ENCODE measurements around the gene PARP14. TPM values are rescaled to one million over a fixed set of nuclear protein-coding genes. Genes with fewer than 3 reads are reported as not detected.

The PARP14 gene
- total RNA-seq, 1 experiment from 2014 or later: 17.4 TPM

- H3K79me1 ChIP-seq (ENCODE audit: insufficient read depth, low read depth, low read length, poor library complexity, severe bottlenecking): no peaks in the 10 kb centered on the region
- H2BK12ac ChIP-seq (ENCODE audit: insufficient read length, low read depth, low read length): no peak overlapping the region
- no peak overlapping the region for H3T11ph ChIP-seq (ENCODE audit: low read length)
- no peaks in the 10 kb centered on the region for H3K9me3 ChIP-seq (ENCODE audit: control insufficient read depth, low read depth, low read length)
- no peaks in the 10 kb centered on the region for H4K20me1 ChIP-seq (ENCODE audit: control insufficient read depth, insufficient read depth, insufficient read length)
- Mint-ChIP-seq H3K36me3 (ENCODE audit: insufficient read depth in 1 of 3, low read depth in 3 of 3) (peaks cover 17 to 35% (median 30%) of the 10 kb centered on the region in 3 experiments), H3K27me3 (ENCODE audit: low read depth) (no peaks in the 10 kb centered on the region; the same call in 1 of the 2 replicates), H3K4me3 (no peak overlapping the region), H3K9me3 (peaks cover 32 to 39% of the 10 kb centered on the region in 2 experiments), H3K27ac (no peak overlapping the region), H3K4me1 (peaks cover 8 to 9% of the 10 kb centered on the region in 2 experiments)
- H2BK5ac ChIP-seq (ENCODE audit: insufficient read length, low read length): no peak overlapping the region
- no peaks in the 10 kb centered on the region for H3K27me3 ChIP-seq (ENCODE audit: insufficient read depth, low read length)
- no peak overlapping the region for H4K8ac ChIP-seq (replicated peaks; ENCODE audit: insufficient read length, low read depth, low read length)
- H3K18ac ChIP-seq (ENCODE audit: insufficient read length, low read depth, low read length): no peak overlapping the region
- no peak overlapping the region for H3K14ac ChIP-seq (ENCODE audit: insufficient read depth, low read length)
- H4K5ac ChIP-seq (ENCODE audit: insufficient read length, low read depth, low read length): no peak overlapping the region
- no peak overlapping the region for H4K91ac ChIP-seq (ENCODE audit: insufficient read length, low read depth, low read length)
- H2BK20ac ChIP-seq (ENCODE audit: low read depth, low read length, poor library complexity, severe bottlenecking): no peak overlapping the region
- no peak overlapping the region for H3K56ac ChIP-seq (ENCODE audit: insufficient read length, low read depth, low read length)
- no peak for TF ChIP-seq CTCF (conservative IDR thresholded peaks at IDR 0.05)
- WGBS (ENCODE audit: extremely low coverage, insufficient read length, low lambda C conversion rate): no CpG with 5 or more reads among the region's 8 CpGs
- no peak overlapping the region for H3K23ac ChIP-seq (ENCODE audit: insufficient read length, low read depth, low read length)
- no peak overlapping the region for H3K9ac ChIP-seq (ENCODE audit: extremely low read depth, insufficient read length, low read length)
- no peak overlapping the region for H3K4ac ChIP-seq (ENCODE audit: low read depth, low read length)
- no peak overlapping the region for H3K4me2 ChIP-seq (ENCODE audit: insufficient read depth, insufficient read length, low read length)
- H3K23me2 ChIP-seq (ENCODE audit: insufficient read length, low read depth, low read length, poor library complexity, severe bottlenecking): no peaks in the 10 kb centered on the region
- no peak overlapping the region for H3K27ac ChIP-seq (ENCODE audit: insufficient read length, low read depth, low read length)
- no peaks in the 10 kb centered on the region for H3K79me2 ChIP-seq (ENCODE audit: insufficient read depth, low read length)
- H2AFZ ChIP-seq (ENCODE audit: low read length): no peak overlapping the region
- no peak for DNase-seq
- no peak overlapping the region for H2BK120ac ChIP-seq (ENCODE audit: low read depth, low read length, poor library complexity, severe bottlenecking)
- no peaks in the 10 kb centered on the region for H3K4me1 ChIP-seq (ENCODE audit: insufficient read depth, low read length)
- no peak overlapping the region for H2BK15ac ChIP-seq (ENCODE audit: low read depth, low read length)
- no peak overlapping the region for H2AK5ac ChIP-seq (ENCODE audit: insufficient read length, low read length)
Measured at GRCh38 chr3:122728756-122729514, 48.3 kb downstream of the PARP14 start.
